Caki2 (cell line): ENCODE results near the gene CDK2. TPM values are rescaled to one million over a fixed set of nuclear protein-coding genes. Genes with fewer than 3 reads are reported as not detected.
"Not testable (repeated sequence)": the region's sequence is repeated elsewhere in the genome, so short reads cannot be mapped to it uniquely, and the experiment has no call there.

Source experiments
- DNase-seq: peaks from one replicate; pipeline ENCODE4 v3.0.0-alpha.2; 2015; ENCODE audit warnings: low read depth
- in situ Hi-C: cut with HindIII; loops from 2 replicates; pipeline ENCODE4 v1.10.0; 2016; ENCODE audit warnings: low sequenced_read_pairs, low pct_unique_long_range_greater_than_20kb, mixed read lengths
- total RNA-seq: library from RNA; depleted of rRNA; stranded (reverse); fragments of >200 nt; shearing (Covaris generic); gene quantifications from 2 replicates; pipeline ENCODE4 v1.2.3, GENCODE V29; 2014; ENCODE audit warnings: low replicate concordance; rRNA removed

The CDK2 gene
- total RNA-seq = 42.6 and 58.5 TPM in 2 replicates

DNA sequence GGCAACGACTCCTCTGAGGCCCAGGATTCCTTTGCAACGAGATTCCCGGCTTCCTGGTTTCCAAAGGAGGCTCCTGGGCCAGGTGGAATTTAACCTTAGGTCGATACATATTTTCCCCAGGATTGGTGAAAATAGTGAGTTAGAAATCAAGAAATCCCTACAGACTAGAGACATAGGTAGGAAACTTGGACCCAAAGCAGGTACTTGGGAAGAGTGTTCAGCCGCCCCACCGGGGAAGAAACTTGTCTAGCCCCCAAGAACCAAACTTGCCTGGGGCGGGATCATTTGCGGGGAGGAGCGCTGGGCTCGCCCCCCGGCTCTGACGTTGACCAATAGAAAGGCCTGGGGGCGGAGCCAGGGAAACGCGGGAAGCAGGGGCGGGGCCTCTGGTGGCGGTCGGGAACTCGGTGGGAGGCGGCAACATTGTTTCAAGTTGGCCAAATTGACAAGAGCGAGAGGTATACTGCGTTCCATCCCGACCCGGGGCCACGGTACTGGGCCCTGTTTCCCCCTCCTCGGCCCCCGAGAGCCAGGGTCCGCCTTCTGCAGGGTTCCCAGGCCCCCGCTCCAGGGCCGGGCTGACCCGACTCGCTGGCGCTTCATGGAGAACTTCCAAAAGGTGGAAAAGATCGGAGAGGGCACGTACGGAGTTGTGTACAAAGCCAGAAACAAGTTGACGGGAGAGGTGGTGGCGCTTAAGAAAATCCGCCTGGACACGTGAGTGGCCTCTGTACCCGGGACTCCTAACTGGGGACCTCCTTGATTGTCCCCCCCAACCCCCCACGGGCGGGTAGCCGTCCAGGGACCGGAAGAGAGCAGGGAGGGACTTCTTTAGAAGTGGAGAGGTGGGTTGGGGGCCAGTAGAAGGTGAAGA is at the start of gene CDK2:
Gene CDK2, plus strand, starts transcription at position 423 of the 874 bp plus-strand sequence. Its CDS starts 179 bp downstream, at position 602.
- in situ Hi-C loops = no loop called here

DNA sequence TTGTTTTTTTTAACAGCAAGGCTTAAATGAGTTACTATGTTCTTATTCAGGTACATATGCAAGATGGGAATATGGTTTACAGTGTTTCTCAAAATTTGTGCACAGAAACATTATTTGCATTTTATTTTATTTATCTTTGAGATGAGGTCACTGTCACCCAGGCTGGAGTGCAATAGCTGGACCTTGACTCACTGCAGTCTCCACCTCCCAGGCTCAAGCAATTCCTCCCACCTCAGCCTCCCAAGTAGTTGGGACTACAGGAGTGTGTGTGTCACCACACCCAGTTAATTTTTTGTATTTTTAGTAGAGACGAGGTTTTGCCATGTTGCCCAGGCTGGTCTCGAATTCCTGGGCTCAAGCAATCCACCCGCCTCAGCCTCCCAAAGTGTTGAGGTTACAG is 47.6 kb upstream of the CDK2 start:
- DNase-seq = peak; percentile 44
- in situ Hi-C loops = not testable (repeated sequence)

More for the DNA sequence above, at the start of gene CDK2:
- DNase-seq = peak; percentile 83

DNA sequence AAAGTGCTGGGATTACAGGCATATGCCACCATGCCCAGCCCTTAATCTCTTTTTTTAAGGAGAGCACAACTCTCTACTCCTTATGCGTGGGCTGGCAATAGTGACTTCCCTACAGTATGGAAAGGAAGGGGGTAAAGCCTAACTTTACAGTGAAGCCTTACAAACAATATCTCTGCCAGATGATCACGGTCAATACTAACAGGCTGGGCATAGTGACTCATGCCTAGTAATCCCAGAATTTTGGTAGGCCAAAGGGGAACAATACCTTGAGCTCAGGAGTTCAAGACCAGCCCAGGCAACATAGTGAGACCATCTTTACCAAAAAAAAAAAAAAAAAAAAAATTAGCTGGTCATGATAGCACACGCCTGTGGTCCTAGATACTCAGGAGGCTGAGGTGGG is 44.5 kb upstream of the CDK2 start:
- in situ Hi-C loops = no loop called here
- no peak for DNase-seq

DNA sequence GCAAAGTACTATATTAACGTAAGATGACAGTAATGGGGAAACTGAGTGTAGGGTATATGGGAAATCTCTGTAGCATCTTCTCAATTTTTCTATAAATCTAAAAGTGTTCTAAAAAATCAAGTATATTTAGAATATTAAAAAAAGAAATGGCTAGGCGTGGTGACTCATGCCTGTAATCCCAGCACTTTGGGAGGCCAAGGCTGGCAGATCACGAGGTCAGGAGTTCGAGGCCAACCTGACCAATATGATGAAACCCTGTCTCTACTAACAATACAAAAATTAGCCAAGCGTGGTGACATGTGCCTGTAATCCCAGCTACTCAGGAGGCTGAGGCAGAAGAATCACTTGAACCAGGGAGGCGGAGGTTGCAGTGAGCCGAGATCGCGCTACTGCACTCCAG is 43.0 kb upstream of the CDK2 start:
- in situ Hi-C loops = not testable (repeated sequence)

DNA sequence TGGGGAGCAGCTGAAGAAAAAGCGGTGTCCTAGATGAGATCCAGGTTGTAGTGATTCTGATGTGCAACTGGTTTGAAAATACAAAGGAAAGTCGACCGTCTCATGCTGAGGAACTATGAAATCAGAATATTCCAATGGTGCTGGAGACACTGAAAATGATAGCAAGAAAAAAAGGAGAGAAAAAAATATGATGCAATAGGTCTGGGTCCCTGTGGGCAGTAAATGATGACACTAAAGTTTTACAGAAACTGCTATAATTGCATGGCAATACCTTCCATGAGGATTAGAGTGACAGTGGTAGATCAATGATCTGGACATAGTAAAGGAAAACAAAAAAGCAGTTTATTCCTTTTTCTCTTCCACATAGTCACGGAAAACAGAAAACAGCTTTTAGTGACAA is 41.3 kb upstream of the CDK2 start:
- no peak for DNase-seq
- in situ Hi-C loops = no loop called here

More for the DNA sequence above, 43.0 kb upstream of the CDK2 start:
- not testable (repeated sequence) for DNase-seq

DNA sequence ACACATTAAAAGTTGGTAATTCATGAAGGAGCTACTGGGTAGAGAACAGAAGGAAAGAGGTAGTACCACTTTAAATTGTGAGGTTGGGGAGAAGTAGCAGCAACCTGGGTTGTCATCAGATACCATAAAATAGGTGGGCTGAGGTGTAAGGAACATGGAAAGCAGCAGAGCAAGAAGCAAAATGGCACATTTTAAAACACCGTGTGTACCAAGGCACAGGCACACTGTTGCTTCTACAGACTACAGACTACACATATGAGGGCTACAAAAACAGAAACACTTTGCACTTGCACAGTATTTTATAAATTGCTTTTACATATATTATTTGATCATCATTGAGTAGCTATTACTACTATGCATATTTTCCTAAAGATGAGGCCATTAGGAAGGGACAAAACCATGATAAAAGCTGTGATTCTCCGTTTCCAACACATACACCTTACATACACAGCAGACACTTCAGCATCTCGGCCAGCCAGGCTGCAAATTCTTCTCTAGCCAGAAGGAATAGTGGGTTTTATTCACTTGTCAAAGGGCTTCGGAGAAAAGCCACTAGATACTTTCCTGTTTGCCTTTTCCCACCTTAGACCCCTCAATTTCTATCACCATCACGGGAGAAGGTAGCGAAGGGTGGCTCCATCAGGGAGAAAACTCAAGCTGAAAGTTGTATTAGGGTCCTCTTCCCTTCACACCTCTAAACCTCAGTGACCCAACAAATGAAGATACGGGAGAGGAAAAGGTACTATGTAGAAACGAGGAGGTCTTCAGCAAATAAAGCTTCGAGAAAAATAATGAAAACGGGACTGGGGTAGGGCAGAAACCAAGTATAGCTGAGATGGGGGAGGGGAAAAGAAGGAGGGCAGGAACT is 40.5 kb upstream of the CDK2 start:
- DNase-seq = no peak

DNA sequence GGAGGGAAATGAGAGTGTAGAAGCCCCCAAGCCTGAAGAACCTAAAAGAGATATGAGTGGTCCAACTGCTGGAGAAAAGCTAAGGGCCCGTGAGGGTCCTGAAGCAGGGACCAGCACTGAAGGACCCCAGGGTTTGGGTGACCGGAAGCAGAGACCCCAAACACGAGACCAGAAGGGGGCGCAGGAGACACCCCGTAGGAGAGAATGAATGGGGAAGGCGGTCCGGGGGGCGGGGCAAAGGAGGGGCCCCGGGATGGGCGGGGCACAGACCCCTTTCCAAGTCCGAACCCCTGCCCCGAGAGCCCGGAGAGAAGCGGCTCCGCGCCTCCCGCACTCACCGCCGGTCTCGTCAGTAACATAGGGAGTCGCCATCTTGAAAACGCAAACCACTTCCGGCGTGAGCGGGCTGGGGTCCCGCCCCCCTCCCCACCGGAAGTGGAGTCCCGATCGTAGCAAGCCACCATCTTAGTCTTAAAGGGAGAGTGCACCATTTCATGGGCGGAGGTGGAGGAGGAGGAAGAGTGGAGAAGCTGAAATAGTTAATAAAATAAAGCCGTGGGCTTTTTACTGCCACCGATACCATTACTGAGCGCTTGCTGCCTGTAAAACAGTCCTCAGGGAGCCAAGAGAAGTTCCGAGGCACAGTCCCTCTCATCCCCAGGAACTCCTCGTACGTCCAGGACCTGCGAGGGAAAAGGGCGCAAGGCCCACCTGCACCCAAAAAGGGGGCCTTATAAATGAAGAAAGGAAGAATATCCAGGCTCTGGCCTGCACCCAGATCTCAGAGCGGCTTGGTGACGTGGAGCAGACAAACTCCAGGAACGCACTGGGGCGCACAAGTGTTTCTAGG is 39.7 kb upstream of the CDK2 start:
- in situ Hi-C loops = no loop called here
- DNase-seq = peak; percentile 98

More for the DNA sequence above, 40.5 kb upstream of the CDK2 start:
- in situ Hi-C loops = no loop called here

DNA sequence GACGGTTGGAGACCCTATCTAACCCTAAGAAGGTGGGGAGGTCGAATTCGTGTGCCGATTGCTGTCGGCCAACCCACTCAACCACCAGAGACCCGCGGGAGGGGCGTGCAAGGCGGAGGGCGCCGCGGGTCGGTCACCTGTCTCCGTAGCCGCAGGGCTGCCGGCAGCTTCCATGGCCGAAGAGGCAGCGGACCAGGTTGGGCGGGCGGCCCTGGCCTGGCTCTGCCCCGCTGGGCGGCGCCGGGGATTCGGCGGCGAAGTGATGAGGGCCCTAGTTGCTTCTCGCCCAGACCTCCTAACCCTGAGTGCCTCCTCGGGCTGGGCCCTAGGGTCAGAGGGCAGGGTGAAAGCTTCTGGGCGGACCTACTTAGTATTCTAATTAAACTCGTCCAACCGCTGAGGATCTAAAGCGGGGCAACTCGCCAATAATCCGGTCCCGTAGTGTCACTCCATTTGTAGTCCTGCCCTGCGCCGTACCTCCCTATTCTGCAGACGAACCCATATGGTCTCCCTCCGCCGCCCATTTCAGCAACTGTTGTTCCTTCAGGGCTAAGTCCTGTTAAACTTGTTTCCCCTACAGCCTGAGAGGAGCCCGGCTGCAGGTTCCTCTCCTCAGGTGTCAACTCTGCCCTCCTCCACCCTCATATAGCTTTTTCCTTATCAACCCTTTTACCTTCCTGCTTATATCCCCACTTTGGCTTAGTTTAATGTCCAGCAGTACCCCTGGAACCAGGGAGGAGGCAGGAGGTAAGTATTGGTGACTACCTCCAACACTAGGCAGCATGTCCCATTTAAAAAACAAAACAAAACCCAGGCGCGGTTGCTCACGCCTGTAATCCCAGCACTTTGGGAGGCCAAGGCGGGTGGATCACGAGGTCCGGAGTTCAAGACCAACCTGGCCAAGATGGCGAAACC is 38.8 kb upstream of the CDK2 start, which contains the start of gene PYM1:
Gene PYM1, minus strand, starts transcription at position 307 of the 915 bp plus-strand sequence. Its CDS starts 133 bp downstream, at position 174.
- peak; percentile 83 for DNase-seq
- in situ Hi-C loops = no loop called here

DNA sequence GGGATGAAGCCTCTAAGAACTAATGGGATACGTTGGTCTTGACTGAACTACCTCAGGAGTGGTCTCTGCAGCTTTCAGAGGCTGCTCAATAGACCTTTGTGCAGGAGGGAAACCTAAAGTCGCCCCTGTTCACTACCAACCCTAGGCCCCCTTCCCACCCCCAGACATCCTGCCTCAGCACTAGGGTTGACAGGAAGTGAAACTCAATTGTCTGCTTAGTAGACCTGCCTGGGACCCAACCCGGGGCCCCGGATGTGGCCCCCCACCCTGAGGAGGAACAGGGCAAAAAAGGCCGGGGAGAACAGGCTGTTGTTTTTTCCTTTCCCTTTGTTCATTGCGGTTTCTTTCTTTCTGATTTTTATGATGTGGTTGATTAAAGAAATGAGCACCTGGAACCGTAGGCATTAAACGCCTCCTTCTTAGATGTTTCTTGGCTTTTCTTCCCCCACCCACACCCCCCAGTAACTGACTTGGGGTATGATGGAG is 37.3 kb upstream of the CDK2 start:
- in situ Hi-C loops = no loop called here
- DNase-seq = no peak

DNA sequence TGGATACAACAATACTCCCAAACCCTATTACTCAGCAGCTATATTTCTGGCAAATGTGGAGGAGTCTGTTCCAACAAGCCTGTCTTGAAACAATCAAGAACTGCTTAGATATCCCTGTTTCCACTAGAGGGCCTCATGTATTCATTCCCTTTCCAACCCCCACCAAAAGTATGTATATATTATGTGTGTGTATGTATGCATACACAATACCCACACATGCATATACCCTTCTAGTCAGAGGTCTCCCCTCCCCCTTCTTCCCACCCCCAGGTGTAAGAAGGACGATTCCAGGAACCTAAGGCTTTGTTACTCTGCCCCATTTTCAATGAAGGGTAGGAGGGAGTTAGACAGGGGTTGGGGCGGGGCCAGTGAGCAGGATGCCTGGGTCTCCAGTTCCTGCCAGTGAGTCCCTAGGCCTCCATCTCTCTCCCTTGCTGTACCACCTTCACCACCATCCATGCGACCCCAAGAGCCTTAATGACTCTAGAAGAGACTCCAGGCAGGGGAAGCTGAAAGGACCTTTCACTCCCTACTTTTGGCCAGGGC is 35.8 kb upstream of the CDK2 start, which contains the start of gene DGKA:
Gene DGKA, plus strand, starts transcription at position 392 of the 546 bp plus-strand sequence. CDS start 5,342 bp downstream, outside the sequence.
- in situ Hi-C loops = no loop called here
- DNase-seq = peak; percentile 53

DNA sequence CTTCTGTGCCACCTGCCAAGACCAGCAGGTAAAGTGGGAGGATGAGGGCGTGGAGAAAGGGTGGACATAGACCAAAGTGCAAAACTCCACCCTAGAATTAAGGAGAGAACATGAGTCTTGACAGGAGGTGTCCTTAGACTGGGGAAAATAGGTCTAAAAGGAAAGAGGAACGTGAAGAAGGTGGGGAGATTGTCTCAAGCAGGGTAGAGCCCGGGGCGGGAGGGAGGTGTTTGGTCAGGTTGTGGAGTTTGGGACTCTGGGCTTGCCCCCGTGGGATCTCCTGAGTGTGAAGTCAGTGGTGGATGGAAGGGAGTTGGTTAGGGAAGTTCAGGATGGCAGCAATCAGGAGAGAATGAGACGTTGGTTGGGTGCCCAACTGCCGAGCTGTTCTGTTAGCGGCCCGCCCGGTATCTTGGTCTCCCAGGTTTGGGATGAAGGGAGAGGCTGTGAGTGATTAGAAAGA is 35.3 kb upstream of the CDK2 start:
- no peak for DNase-seq
- in situ Hi-C loops = no loop called here

DNA sequence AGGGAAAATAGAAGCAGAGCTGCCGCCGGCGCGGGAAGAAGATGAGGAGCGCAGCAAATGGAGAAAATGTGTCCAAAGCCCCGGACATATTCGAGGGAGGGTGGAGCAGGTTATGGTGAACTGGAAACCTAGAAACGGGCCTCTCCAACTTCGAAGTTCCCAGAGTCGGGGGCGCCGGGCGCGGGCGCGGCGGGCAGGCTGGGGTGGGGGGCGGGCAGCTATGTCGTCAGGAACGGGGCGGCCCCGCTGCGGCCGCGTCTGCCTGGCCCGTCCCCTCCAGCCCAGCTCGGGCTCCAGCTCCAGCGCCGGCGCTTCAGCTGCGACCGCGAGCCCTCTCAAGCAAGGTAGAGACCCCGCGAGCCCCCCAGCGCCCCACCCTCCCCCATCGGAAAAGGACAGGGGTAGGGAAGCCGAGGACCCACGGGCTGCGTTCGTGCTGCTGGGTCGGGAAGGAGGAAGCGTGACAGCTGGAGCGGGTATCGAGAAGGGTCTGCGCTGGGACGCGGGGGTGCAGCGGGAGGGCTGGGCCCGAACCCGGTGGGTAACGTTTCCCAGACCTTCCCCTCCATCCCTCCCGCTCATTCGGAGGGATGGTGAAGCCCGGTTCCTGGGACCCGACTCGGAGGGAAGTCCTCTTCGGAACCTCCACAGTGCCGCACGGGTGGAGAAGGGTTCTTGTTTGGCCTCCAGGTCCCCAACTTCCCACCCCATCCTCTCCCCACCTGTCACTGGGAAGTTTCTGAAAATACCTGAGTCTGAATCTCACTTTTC is 34.7 kb upstream of the CDK2 start:
- no peak for DNase-seq
- in situ Hi-C loops = no loop called here

DNA sequence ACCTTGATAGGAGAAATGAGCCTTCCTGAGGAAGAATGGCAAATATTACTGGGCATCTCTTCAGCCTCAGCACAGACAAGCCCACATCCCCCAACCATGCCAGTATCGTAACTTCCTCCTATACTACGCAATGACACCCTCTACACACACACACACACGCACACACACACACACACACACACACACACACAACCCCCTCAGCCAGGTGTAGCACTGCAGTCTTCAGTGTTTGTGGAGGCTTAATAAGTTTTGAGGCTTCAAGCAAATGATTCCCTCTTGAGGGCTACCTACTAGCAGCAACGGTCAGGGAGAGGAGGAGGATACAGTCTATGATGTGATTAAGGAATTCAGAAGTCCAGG is 34.1 kb upstream of the CDK2 start:
- DNase-seq = no peak
- in situ Hi-C loops = no loop called here

DNA sequence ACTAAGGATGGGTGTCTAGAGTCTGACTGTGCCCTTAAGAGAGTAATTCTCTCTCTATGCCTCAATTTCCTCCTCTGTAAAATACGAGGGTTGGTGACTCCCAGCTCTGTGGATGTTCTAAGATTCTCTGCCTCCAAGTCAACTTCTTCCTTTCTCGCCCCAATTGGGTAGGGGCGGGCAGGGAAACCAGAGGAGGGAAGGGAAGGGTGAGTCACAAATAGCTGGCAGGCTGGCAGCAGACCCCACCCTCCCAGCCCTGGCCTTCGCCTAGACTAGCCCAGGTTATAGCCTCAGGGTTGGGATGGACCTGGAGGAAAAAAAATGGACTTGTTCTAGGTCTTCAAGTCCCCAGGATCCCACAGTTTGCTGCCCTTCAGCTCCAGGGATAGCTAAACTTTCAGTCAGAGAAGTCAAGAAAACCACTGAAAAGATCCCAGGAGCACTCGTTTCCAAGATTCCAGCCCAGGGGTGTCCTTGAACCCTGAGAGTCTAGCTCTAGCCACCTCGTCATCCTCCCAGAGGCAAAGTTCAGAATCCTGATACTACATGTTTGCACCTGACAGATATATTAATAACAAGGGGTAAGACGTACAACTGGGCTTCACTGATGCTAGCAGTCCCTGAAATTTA is 33.3 kb upstream of the CDK2 start:
- DNase-seq = peak; percentile 56
- in situ Hi-C loops = no loop called here
